Measurements from ENCODE around the gene NOD1. TPM values are rescaled to one million over a fixed set of nuclear protein-coding genes. Genes with fewer than 3 reads are reported as not detected.
"Not testable (repeated sequence)": the region's sequence is repeated elsewhere in the genome, so short reads cannot be mapped to it uniquely, and the experiment has no call there.

Gene NOD1
- 10 to 100 TPM; 11.0 to 19.6 (median 13.4) TPM for polyA plus RNA-seq (ENCODE audit: insufficient read length in 10 of 10)
- long read RNA-seq, donor 1, partial matches to known transcripts = 0 of 1 reads
- long read RNA-seq, donor 1, other reads (novel, unspliced or antisense) = 0 of 1 reads
- long read RNA-seq, donor 2 = 0 reads
- long read RNA-seq, donor 3 = 0 reads
- long read RNA-seq, donor 4 = 0 reads
- long read RNA-seq, donor 5, full-length matches to known transcripts = 2 of 2 reads
- long read RNA-seq, donor 5, partial matches to known transcripts = 0 of 2 reads
- long read RNA-seq, donor 5, other reads (novel, unspliced or antisense) = 0 of 2 reads
- long read RNA-seq, donor 6 = 0 reads
- long read RNA-seq, donor 7, partial matches to known transcripts = 0 of 3 reads
- long read RNA-seq, donor 7, other reads (novel, unspliced or antisense) = 0 of 3 reads
- long read RNA-seq, donor 8 = 0 reads
- long read RNA-seq, donor 9, partial matches to known transcripts = 0 of 1 reads
- long read RNA-seq, donor 9, other reads (novel, unspliced or antisense) = 0 of 1 reads

GRCh38 chr7:30478349-30479201, at the start of gene NOD1:
Gene NOD1 (minus strand): TSS chr7:30478784. CDS start chr7:30456921, 21,863 bp downstream.
- DNase-seq = peak; percentile 73 to 95 (median 82)

- DNase-seq = not testable (repeated sequence)
These were observed 48.7 kb upstream of the NOD1 start for GRCh38 chr7:30527297-30527696.

- DNase-seq = no peak
These were observed 47.6 kb upstream of the NOD1 start for GRCh38 chr7:30526163-30526562.

GRCh38 chr7:30525429-30525828, 46.8 kb upstream of the NOD1 start:
- no peak for DNase-seq

GRCh38 chr7:30524545-30524944, 46.0 kb upstream of the NOD1 start:
- DNase-seq = no peak

GRCh38 chr7:30523466-30523865, 44.9 kb upstream of the NOD1 start:
- DNase-seq = no peak

- DNase-seq = no peak
These were observed 43.6 kb upstream of the NOD1 start for GRCh38 chr7:30522159-30522558.

GRCh38 chr7:30521532-30521931, 42.9 kb upstream of the NOD1 start:
- peak in 1 of 3 donors; percentile 29 for DNase-seq

- no peak for DNase-seq
These were observed 40.5 kb upstream of the NOD1 start for GRCh38 chr7:30519122-30519521.

GRCh38 chr7:30515761-30516160, 37.2 kb upstream of the NOD1 start:
- peak in 2 of 3 donors; percentile 12 to 17 for DNase-seq

- no peak for DNase-seq
These were observed 36.2 kb upstream of the NOD1 start for GRCh38 chr7:30514776-30515175.

- DNase-seq = no peak
These were observed 35.6 kb upstream of the NOD1 start for GRCh38 chr7:30514177-30514576.

- no peak for DNase-seq
These were observed 35.2 kb upstream of the NOD1 start for GRCh38 chr7:30513762-30514161.

- no peak for DNase-seq
These were observed 33.5 kb upstream of the NOD1 start for GRCh38 chr7:30511973-30512662.

- no peak for DNase-seq
These were observed 32.9 kb upstream of the NOD1 start for GRCh38 chr7:30511494-30511893.

- DNase-seq = peak in 2 of 3 donors; percentile 21 to 43
These were observed 31.8 kb upstream of the NOD1 start for GRCh38 chr7:30510124-30511075.

GRCh38 chr7:30509171-30509857, 30.7 kb upstream of the NOD1 start:
- not testable (repeated sequence) for DNase-seq

GRCh38 chr7:30507346-30507900, 28.8 kb upstream of the NOD1 start:
- DNase-seq = not testable (repeated sequence)

GRCh38 chr7:30505174-30505697, 26.7 kb upstream of the NOD1 start:
- DNase-seq = no peak
